ENCODE data around the gene SHISAL1. TPM values are rescaled to one million over a fixed set of nuclear protein-coding genes. Genes with fewer than 3 reads are reported as not detected.

Gene SHISAL1
- total and polyA plus RNA-seq, 2 donors (not counting 3 experiments of a cell fraction or from before 2014, with no cell fraction given): 0.01 to 0.07 TPM

DNA sequence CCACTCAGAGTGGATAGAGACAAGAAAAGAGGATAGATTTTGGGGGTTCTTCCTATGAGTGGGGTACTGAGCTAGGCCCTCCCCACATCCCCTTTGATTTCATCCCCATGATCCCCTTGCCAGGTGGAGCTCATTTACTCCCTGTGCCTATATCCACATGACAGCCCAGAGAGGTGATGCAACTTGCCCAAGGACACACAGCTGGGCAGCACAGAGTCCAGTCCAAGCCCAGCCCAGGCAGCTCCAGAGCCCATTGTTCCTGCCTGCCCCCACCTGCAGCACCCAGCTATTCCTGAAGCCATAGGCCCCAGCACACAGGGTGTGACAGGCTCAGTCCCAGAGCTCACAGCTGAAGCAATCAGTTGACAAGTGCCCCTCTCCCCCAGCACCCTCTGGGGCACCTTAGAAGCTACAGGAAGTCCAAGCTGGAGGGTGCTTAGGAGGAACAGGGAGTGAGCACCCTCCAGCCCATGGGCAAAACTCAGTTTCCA lies 41.7 kb downstream of the SHISAL1 start:
- POLR2A ChIA-PET: interaction anchor here (0.6 kb wide), 1 partner anchor 10 kb away, joined by 3 read pairs; no protein-coding TSS in a partner anchor
- DNase-seq (ENCODE audit: low read depth, low spot score): no peak
- BruUV-seq (replicated peaks): no TSS peak
- Histone ChIP-seq H3K79me2 (ENCODE audit: control insufficient read depth, insufficient read depth, low read length) (no peaks in the 10 kb centered on the region), H3K9me1 (replicated peaks; ENCODE audit: control insufficient read depth, extremely low read depth, insufficient read depth, low read length) (no peaks in the 10 kb centered on the region), H3K9ac (replicated peaks; ENCODE audit: extremely low read depth, insufficient read depth, low read length) (no peak overlapping the region), H3K27ac (ENCODE audit: insufficient read depth, low read depth, low read length) (no peak overlapping the region), H3K4me3 (replicated peaks in 1 of 3; ENCODE audit: insufficient read depth in 1 of 3, low read depth in 1 of 3, low read length in 3 of 3) (no peak overlapping the region), H3K36me3 (ENCODE audit: control insufficient read depth in 2 of 2, extremely low read depth in 1 of 2, insufficient read depth in 2 of 2, low read length in 2 of 2) (no peaks in the 10 kb centered on the region), H3K9me3 (replicated peaks; ENCODE audit: control insufficient read depth, insufficient read depth, low read length) (no peaks in the 10 kb centered on the region), H4K20me1 (replicated peaks; ENCODE audit: control insufficient read depth, extremely low read depth, insufficient read depth, low read length) (no peaks in the 10 kb centered on the region), H3K27me3 (ENCODE audit: control insufficient read depth in 2 of 2, insufficient read depth in 2 of 2, low read length in 2 of 2) (no peaks in the 10 kb centered on the region), H3K4me1 (ENCODE audit: control insufficient read depth, extremely low read depth, insufficient read depth, low read length) (no peaks in the 10 kb centered on the region), H2AFZ (ENCODE audit: low read depth, low read length) (no peak overlapping the region), H3K4me2 (ENCODE audit: insufficient read depth, low read length) (no peak overlapping the region)
- dilution Hi-C loops (cut with MboI; ENCODE audit: extremely low pct_ligation_motif_present, low sequenced_read_pairs) (no loop called here), intact Hi-C loops (cut with micrococcal nuclease) (no loop called here)
- no peak for FAIRE-seq
- TF ChIP-seq POLR2A (IDR thresholded peaks at IDR 0.05; ENCODE audit: low read depth, low read length): no peak
- TF ChIP-seq, protein P1, sequence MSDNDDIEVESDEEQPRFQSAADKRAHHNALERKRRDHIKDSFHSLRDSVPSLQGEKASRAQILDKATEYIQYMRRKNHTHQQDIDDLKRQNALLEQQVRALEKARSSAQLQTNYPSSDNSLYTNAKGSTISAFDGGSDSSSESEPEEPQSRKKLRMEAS (IDR thresholded peaks at IDR 0.05; ENCODE audit: insufficient read depth, insufficient read length): no peak
- no peak for TF ChIP-seq JUN (IDR thresholded peaks at IDR 0.05; ENCODE audit: borderline replicate concordance, insufficient read depth, insufficient read length, low read depth)
- TF ChIP-seq MYC (IDR thresholded peaks at IDR 0.05; ENCODE audit: low read depth, low read length): no peak
- no peak for TF ChIP-seq EZH2 (IDR thresholded peaks at IDR 0.05; ENCODE audit: borderline replicate concordance, low read depth, low read length, severe bottlenecking)
- no peak for TF ChIP-seq POLR2AphosphoS5 (IDR thresholded peaks at IDR 0.05; ENCODE audit: insufficient read depth, low read depth, low read length)
- TF ChIP-seq GATA2 (IDR thresholded peaks at IDR 0.05; ENCODE audit: insufficient read depth, insufficient read length, low read depth, low read length): no peak
- TF ChIP-seq, protein P2, sequence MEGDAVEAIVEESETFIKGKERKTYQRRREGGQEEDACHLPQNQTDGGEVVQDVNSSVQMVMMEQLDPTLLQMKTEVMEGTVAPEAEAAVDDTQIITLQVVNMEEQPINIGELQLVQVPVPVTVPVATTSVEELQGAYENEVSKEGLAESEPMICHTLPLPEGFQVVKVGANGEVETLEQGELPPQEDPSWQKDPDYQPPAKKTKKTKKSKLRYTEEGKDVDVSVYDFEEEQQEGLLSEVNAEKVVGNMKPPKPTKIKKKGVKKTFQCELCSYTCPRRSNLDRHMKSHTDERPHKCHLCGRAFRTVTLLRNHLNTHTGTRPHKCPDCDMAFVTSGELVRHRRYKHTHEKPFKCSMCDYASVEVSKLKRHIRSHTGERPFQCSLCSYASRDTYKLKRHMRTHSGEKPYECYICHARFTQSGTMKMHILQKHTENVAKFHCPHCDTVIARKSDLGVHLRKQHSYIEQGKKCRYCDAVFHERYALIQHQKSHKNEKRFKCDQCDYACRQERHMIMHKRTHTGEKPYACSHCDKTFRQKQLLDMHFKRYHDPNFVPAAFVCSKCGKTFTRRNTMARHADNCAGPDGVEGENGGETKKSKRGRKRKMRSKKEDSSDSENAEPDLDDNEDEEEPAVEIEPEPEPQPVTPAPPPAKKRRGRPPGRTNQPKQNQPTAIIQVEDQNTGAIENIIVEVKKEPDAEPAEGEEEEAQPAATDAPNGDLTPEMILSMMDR (IDR thresholded peaks at IDR 0.05; ENCODE audit: extremely low read depth in 1 of 2, insufficient read depth in 1 of 2, low read depth in 1 of 2, low read length in 2 of 2): no peak
- TF ChIP-seq FOS (IDR thresholded peaks at IDR 0.05; ENCODE audit: borderline replicate concordance, insufficient read depth, low read length): no peak
- CTCF ChIA-PET: interaction anchor here (0.6 to 0.7 kb wide), 2 partner anchors 11 to 13 kb away, joined by 3 read pairs; no protein-coding TSS in a partner anchor
